GM18519 (cell line): ENCODE results near the gene GRAPL.
A peak's percentile ranks its signal among the peaks of the same experiment; 100 is the strongest.
"Not testable (repeated sequence)": the region's sequence is repeated elsewhere in the genome, so short reads cannot be mapped to it uniquely, and the experiment has no call there.

Experiments
- ATAC-seq: cut with Tn5 transposase; IDR thresholded peaks from one replicate; pipeline ENCODE4 v1.9.1; 2021; ENCODE audit warnings: mild to moderate bottlenecking, moderate library complexity; ENCODE audit not compliant: unreplicated experiment, low FRiP score

The GRAPL gene

DNA sequence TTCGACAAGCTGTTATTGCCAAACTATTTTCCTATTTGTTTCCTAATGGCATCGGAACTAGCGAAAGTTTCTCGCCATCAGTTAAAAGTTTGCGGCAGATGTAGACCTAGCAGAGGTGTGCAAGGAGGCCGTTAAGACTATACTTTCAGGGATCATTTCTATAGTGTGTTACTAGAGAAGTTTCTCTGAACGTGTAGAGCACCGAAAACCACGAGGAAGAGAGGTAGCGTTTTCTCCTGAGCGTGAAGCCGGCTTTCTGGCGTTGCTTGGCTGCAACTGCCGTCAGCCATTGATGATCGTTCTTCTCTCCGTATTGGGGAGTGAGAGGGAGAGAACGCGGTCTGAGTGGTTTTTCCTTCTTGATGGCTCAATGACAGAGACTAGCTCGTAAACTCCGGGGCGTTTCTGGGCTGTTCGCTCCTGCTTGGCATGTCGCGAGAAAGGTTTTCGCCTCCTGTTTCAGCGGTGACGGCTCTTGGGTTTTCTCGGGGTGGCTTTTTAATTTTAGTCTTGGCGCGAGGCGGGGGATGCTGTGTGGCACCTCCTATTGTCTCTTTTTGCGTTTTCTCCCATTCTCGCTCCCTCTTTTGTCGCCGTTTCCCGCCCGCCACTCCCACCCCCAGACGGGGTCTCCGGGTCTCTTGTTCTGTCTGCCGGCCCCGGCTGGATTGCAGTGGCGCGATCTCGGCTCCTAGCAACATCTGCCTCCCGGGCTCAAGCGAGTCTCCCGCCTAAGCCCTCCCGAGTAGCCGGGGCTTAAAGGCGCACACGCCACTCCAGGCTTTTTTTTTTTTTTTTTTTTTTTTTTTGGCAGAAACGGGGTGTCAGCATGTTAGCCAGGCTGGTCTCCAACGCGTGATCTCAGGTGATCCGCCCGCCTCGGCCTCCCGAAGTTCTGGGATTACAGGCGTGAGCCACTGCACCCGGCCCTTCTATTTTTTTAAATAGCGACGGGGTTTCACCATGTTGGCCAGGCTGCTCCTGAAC lies 60.8 kb downstream of the GRAPL start:
- ATAC-seq: not testable (repeated sequence)

DNA sequence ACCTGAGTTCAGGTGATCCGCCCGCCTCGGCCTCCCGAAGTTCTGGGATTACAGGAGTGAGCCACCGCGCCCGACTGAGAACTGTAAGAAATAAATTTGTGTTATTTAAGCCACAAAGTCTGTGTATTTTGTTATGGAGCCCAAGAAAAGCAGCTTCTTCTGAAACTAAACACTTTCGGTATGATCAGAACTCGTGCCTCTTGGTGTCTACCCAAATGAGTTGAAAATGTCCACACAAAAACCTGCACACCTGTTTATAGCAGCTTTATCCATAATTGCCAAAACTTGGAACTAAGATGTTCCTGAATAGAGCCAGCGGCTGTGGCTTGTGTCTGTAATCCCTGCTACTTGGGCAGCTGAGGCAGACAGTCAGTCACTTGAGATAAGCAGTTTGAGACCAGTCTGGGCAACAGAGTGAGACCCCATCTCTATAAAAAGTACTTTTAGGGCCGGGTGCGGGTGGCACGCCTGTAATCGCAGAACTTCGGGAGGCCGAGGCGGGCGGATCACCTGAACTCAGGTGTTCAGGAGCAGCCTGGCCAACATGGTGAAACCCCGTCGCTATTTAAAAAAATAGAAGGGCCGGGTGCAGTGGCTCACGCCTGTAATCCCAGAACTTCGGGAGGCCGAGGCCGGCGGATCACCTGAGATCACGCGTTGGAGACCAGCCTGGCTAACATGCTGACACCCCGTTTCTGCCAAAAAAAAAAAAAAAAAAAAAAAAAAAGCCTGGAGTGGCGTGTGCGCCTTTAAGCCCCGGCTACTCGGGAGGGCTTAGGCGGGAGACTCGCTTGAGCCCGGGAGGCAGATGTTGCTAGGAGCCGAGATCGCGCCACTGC lies 61.7 kb downstream of the GRAPL start:
- ATAC-seq: not testable (repeated sequence)

DNA sequence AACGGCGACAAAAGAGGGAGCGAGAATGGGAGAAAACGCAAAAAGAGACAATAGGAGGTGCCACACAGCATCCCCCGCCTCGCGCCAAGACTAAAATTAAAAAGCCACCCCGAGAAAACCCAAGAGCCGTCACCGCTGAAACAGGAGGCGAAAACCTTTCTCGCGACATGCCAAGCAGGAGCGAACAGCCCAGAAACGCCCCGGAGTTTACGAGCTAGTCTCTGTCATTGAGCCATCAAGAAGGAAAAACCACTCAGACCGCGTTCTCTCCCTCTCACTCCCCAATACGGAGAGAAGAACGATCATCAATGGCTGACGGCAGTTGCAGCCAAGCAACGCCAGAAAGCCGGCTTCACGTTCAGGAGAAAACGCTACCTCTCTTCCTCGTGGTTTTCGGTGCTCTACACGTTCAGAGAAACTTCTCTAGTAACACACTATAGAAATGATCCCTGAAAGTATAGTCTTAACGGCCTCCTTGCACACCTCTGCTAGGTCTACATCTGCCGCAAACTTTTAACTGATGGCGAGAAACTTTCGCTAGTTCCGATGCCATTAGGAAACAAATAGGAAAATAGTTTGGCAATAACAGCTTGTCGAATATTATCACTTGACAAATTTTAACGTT lies 62.5 kb downstream of the GRAPL start:
- ATAC-seq: not testable (repeated sequence)

- peak; percentile 71 for ATAC-seq
These were observed 69.2 kb downstream of the GRAPL start for GRCh38 chr17:19196382-19197204.

- not testable (repeated sequence) for ATAC-seq
These were observed 75.1 kb downstream of the GRAPL start for GRCh38 chr17:19202448-19202847.

DNA sequence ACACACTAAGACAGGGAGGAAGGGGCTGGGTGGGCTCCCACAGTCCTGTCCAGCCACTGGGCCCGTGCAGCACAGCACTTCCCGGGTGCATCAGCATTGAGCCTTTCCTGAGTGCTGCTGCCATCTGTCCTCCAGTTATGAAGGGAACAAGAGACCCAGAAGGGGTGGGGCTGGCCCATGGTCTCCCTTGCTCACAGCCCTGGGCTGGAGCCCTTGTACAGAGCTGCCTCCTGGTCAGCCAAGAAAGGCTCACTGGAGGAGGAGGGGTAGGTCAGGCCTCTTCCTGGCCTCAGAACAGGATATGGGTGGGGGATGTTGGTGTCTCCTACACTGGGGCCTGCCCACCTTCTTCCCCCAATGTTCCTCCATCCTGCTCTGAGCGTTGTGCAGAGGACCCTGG lies 76.0 kb downstream of the GRAPL start:
- not testable (repeated sequence) for ATAC-seq
